H1 (cell line): ENCODE results near the gene TBP. TPM values are rescaled to one million over a fixed set of nuclear protein-coding genes. Genes with fewer than 3 reads are reported as not detected.

Experiments
- CHD7 ChIP-seq: fragments of 300-600 bp; sonication (generic); IDR thresholded peaks from 2 replicates; pipeline ENCODE4 v1.7.1; 2012; ENCODE audit warnings: low read length, moderate library complexity, mild to moderate bottlenecking, inconsistent platforms; ENCODE audit not compliant: insufficient replicate concordance
- MAFK ChIP-seq: IDR thresholded peaks from 2 replicates; pipeline ENCODE4 v1.6.1; 2012; ENCODE audit warnings: low read depth, mild to moderate bottlenecking, improper control_type of control experiment, low read length
- SIN3A ChIP-seq, 2 experiments: IDR thresholded peaks in 1 of 2; conservative IDR thresholded peaks in 1 of 2; 2 replicates each; pipeline ENCODE4 v1.6.1; 2011 to 2012; ENCODE audit warnings: low read length in 2 of 2, improper control_type of control experiment in 1 of 2, low read depth in 1 of 2, mild to moderate bottlenecking in 1 of 2
- SIRT6 ChIP-seq: IDR thresholded peaks from one replicate; pipeline ENCODE4 v1.7.1; 2012; ENCODE audit warnings: low read length, inconsistent platforms
- polyA plus RNA-seq, 7 experiments: library from polyadenylated mRNA; depleted of rRNA in 3 of 7; stranded (reverse) in 5 of 7; unstranded in 2 of 7; fragments of >200 nt in 5 of 7; fragments of 200-250 nt in 2 of 7; gene quantifications; 1 replicate in 5 of 7; 2 replicates in 1 of 7; 4 replicates in 1 of 7; pipeline versions ENCODE4 v1.2.1 to v1.2.3, GENCODE V29; 2011 to 2013; ENCODE audit warnings: missing spikeins in 2 of 7, mixed read lengths in 2 of 7
- total RNA-seq: library from RNA; stranded (reverse); fragmentation: NEBNext Ultra II Directional; extraction: Animal tissue kit (Norgen Biotek cat#: 25700); gene quantifications from 2 replicates; pipeline ENCODE4 v1.2.1, GENCODE V29; 2021

TBP gene
- total and polyA plus RNA-seq, 2 of the 8 experiments (the other 6 are each of a cell fraction or from before 2014, with no cell fraction given), result 17.2 to 20.9 TPM

- TF ChIP-seq CHD7 (no peak), SIN3A (conservative IDR thresholded peaks at IDR 0.05 in 1 of 2, IDR thresholded peaks at IDR 0.05 in 1 of 2; ENCODE audit: low read depth in 1 of 2, low read length in 2 of 2) (no peak), MAFK (no peak), SIRT6 (no peak)
These were observed 21.2 kb upstream of the TBP start (continued) for GRCh38 chr6:170532867-170533488.
